ENCODE results near the gene GNAI3.

The GNAI3 gene

DNA sequence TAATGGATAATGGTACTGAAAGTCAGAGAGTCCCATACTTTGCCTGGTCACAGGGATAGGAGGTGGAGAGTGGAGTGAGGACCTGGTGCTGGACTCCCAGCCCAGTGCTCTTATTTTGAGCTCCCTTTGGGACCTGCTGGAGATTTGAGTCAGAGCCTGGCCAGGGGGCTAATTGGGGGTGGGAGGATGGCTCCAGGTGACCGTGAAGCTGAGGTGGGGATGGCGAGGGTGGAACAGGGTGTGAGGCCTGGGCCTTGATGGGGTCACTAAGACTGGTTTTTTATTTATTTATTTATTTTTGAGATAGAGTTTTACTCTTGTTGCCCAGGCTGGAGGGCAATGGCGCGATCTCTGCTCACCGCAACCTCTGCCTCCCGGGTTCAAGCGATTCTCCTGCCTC lies 89.0 kb downstream of the GNAI3 start:
- no peaks in the 10 kb centered on the region for H3K27me3 ChIP-seq (ENCODE audit: control insufficient read depth in 1 of 2, insufficient read depth in 2 of 2, low read length in 2 of 2)
- no peak overlapping the region for H3K27ac ChIP-seq (ENCODE audit: low read depth, low read length)
- H3K4me1 ChIP-seq (ENCODE audit: insufficient read depth, low read length): peaks cover 11% of the 10 kb centered on the region
- no peaks in the 10 kb centered on the region for H3K36me3 ChIP-seq (ENCODE audit: insufficient read depth, low read length)
- H3K9me3 ChIP-seq (ENCODE audit: low read length): no peaks in the 10 kb centered on the region
- H3K4me3 ChIP-seq (ENCODE audit: low read depth in 1 of 2, low read length in 2 of 2): no peak overlapping the region
- no peak overlapping the region for H3K9ac ChIP-seq (ENCODE audit: low read length)

- H3K9me3 ChIP-seq (ENCODE audit: low read length): no peaks in the 10 kb centered on the region
- H3K4me1 ChIP-seq (ENCODE audit: insufficient read depth, low read length): peaks cover 19% of the 10 kb centered on the region
- H3K9ac ChIP-seq (ENCODE audit: low read length): no peak overlapping the region
- no peak overlapping the region for H3K4me3 ChIP-seq (ENCODE audit: low read depth in 1 of 2, low read length in 2 of 2)
- no peaks in the 10 kb centered on the region for H3K36me3 ChIP-seq (ENCODE audit: insufficient read depth, low read length)
- H3K27ac ChIP-seq (ENCODE audit: low read depth, low read length): no peak overlapping the region
- H3K27me3 ChIP-seq (ENCODE audit: control insufficient read depth in 1 of 2, insufficient read depth in 2 of 2, low read length in 2 of 2): no peaks in the 10 kb centered on the region
These were observed 90.8 kb downstream of the GNAI3 start for GRCh38 chr1:109639063-109639840.

DNA sequence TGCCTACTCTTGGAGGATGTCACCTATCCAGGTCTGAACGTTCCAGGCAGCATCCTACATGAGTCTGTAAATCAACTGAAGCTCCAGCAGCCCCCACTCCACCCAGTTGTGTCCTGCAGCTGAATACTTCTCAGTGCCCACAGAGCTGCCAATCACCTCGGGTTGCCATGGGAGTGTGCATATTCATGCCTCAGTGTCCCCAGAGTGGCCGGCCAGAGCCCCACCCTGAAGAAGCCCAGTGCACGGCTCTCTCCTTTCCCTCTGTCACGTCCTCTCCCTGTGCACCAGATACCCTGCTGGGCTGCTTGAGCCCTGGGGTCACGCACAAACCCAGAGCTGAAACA lies 91.4 kb downstream of the GNAI3 start:
- no peak overlapping the region for H3K9ac ChIP-seq (ENCODE audit: low read length)
- H3K27ac ChIP-seq (ENCODE audit: low read depth, low read length): no peak overlapping the region
- H3K27me3 ChIP-seq (ENCODE audit: control insufficient read depth in 1 of 2, insufficient read depth in 2 of 2, low read length in 2 of 2): no peaks in the 10 kb centered on the region

GRCh38 chr1:109640285-109640865 lies 92.0 kb downstream of the GNAI3 start:
- H3K36me3 ChIP-seq (ENCODE audit: insufficient read depth, low read length): no peaks in the 10 kb centered on the region
- H3K27me3 ChIP-seq (ENCODE audit: control insufficient read depth in 1 of 2, insufficient read depth in 2 of 2, low read length in 2 of 2): no peaks in the 10 kb centered on the region
- peaks cover 19% of the 10 kb centered on the region for H3K4me1 ChIP-seq (ENCODE audit: insufficient read depth, low read length)
- H3K9ac ChIP-seq (ENCODE audit: low read length): no peak overlapping the region
- H3K9me3 ChIP-seq (ENCODE audit: low read length): no peaks in the 10 kb centered on the region
- H3K4me3 ChIP-seq (ENCODE audit: low read depth in 1 of 2, low read length in 2 of 2): no peak overlapping the region
- H3K27ac ChIP-seq (ENCODE audit: low read depth, low read length): no peak overlapping the region

More for the DNA sequence above, 91.4 kb downstream of the GNAI3 start:
- H3K4me3 ChIP-seq (ENCODE audit: low read depth in 1 of 2, low read length in 2 of 2): no peak overlapping the region
- H3K36me3 ChIP-seq (ENCODE audit: insufficient read depth, low read length): no peaks in the 10 kb centered on the region
- H3K4me1 ChIP-seq (ENCODE audit: insufficient read depth, low read length): peaks cover 19% of the 10 kb centered on the region
- H3K9me3 ChIP-seq (ENCODE audit: low read length): no peaks in the 10 kb centered on the region

DNA sequence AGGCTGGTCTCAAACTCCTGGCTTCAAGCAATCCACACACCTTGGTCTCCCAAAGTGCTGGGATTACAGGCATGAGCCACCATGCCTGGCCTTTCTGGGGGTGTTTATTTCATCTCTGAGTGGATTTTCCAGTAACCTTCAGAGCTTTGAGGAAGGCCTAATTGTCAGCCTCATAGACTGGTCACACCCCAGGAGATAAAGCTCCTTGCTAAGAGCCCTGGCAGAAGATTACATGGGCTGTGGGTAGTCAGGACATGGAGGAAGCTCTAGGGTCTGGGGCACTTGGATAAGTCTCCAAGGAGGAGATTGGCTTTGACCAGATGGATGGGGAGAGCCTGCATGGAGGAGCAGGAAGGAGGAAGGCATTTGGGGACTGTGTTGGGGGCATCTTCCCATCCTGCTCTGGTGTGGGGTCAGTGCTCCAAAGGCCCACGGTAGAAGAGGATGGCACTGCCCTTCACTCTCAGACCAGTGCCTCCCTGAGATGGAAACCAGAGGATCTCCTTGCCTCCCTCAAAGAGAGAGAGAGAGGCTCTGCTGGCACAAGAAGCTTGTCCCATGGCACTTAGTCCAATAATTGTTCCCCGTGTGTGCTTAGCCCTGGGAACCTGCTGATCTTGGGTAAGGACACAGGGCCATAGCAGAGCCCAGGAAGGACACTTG lies 92.8 kb downstream of the GNAI3 start:
- peaks cover 13% of the 10 kb centered on the region for H3K4me1 ChIP-seq (ENCODE audit: insufficient read depth, low read length)
- no peaks in the 10 kb centered on the region for H3K27me3 ChIP-seq (ENCODE audit: control insufficient read depth in 1 of 2, insufficient read depth in 2 of 2, low read length in 2 of 2)
- no peak overlapping the region for H3K4me3 ChIP-seq (ENCODE audit: low read depth in 1 of 2, low read length in 2 of 2)
- no peak overlapping the region for H3K27ac ChIP-seq (ENCODE audit: low read depth, low read length)
- no peaks in the 10 kb centered on the region for H3K36me3 ChIP-seq (ENCODE audit: insufficient read depth, low read length)
- no peak overlapping the region for H3K9ac ChIP-seq (ENCODE audit: low read length)
- no peaks in the 10 kb centered on the region for H3K9me3 ChIP-seq (ENCODE audit: low read length)

- Histone ChIP-seq H3K36me3 (ENCODE audit: insufficient read depth, low read length) (no peaks in the 10 kb centered on the region), H3K4me3 (ENCODE audit: low read depth in 1 of 2, low read length in 2 of 2) (no peak overlapping the region), H3K4me1 (ENCODE audit: insufficient read depth, low read length) (peaks cover 7% of the 10 kb centered on the region), H3K27me3 (ENCODE audit: control insufficient read depth in 1 of 2, insufficient read depth in 2 of 2, low read length in 2 of 2) (no peaks in the 10 kb centered on the region), H3K27ac (ENCODE audit: low read depth, low read length) (no peak overlapping the region), H3K9ac (ENCODE audit: low read length) (no peak overlapping the region), H3K9me3 (ENCODE audit: low read length) (no peaks in the 10 kb centered on the region)
These were observed 93.4 kb downstream of the GNAI3 start for GRCh38 chr1:109641861-109642260.

DNA sequence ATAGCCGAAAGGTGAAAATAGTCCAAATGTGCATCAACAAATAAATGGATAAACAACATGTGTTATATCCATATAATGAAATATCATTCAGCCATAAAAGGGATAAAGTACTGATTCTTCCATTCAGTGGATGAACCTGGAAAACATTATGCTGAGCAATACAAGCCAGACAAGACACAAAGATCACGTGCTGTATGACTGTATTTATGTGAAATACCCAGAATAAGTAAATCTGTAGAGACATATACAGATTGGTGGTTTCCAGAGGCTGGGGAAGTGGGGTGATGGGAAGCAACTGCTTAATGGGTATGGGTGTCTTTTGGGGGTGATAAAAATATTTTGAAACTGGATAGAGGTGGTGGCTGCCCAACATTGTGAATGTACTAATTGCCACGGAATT lies 94.2 kb downstream of the GNAI3 start:
- no peak overlapping the region for H3K4me3 ChIP-seq (ENCODE audit: low read depth in 1 of 2, low read length in 2 of 2)
- H3K27ac ChIP-seq (ENCODE audit: low read depth, low read length): no peak overlapping the region
- no peaks in the 10 kb centered on the region for H3K36me3 ChIP-seq (ENCODE audit: insufficient read depth, low read length)
- no peaks in the 10 kb centered on the region for H3K9me3 ChIP-seq (ENCODE audit: low read length)
- H3K4me1 ChIP-seq (ENCODE audit: insufficient read depth, low read length): peaks cover 7% of the 10 kb centered on the region
- H3K9ac ChIP-seq (ENCODE audit: low read length): no peak overlapping the region
- no peaks in the 10 kb centered on the region for H3K27me3 ChIP-seq (ENCODE audit: control insufficient read depth in 1 of 2, insufficient read depth in 2 of 2, low read length in 2 of 2)

DNA sequence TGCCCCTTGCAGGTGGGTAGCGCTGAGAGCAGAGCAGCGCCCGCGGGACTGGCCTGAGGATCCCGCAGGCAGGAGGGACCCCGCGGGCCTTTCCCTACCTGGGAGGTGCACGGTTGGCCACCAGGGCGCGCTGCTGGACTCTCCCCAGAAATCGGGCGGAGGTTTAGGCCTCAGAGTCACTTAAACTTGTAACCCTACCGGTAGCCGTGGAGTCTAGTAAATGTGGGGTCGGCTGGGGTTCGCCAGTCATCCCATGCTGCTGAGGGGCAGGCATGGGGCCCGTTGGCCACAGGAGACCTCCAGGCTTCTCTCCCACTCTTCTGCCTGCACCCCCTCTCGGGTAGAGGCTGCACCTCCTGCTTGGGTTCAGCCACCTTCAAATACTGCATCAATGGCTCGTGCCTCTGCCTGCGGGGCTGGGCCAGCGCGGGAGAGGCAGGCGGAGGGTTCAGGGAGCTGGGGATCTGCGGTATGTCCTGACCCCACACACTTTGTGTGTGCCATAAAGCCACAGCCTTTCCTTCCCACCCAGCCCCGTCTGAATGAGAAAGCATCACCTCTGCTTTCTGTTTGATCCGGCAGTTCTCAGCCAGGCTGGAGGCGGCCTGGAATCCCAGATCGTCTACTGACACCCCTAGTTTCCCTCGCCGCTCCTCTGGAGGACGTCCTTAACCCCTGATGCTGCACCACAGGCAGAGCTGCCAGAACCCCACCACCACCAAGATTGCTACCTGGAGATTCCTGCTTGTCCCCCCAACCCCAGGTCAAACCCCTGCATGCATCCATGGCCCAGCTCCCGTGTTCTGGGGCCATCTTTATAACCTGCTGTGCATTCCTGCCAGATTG lies 95.2 kb downstream of the GNAI3 start:
- H3K27me3 ChIP-seq (ENCODE audit: control insufficient read depth in 1 of 2, insufficient read depth in 2 of 2, low read length in 2 of 2): no peaks in the 10 kb centered on the region
- H3K4me1 ChIP-seq (ENCODE audit: insufficient read depth, low read length): peaks cover 7% of the 10 kb centered on the region
- H3K9ac ChIP-seq (ENCODE audit: low read length): peak overlapping the region; percentile 33
- H3K27ac ChIP-seq (ENCODE audit: low read depth, low read length): no peak overlapping the region
- H3K4me3 ChIP-seq (ENCODE audit: low read depth in 1 of 2, low read length in 2 of 2): peak overlapping the region in 1 of 2 donors; percentile 30
- no peaks in the 10 kb centered on the region for H3K9me3 ChIP-seq (ENCODE audit: low read length)
- H3K36me3 ChIP-seq (ENCODE audit: insufficient read depth, low read length): no peaks in the 10 kb centered on the region

- Histone ChIP-seq H3K9ac (ENCODE audit: low read length) (no peak overlapping the region), H3K36me3 (ENCODE audit: insufficient read depth, low read length) (no peaks in the 10 kb centered on the region), H3K27me3 (ENCODE audit: control insufficient read depth in 1 of 2, insufficient read depth in 2 of 2, low read length in 2 of 2) (no peaks in the 10 kb centered on the region), H3K4me3 (ENCODE audit: low read depth in 1 of 2, low read length in 2 of 2) (no peak overlapping the region), H3K4me1 (ENCODE audit: insufficient read depth, low read length) (peaks cover 7% of the 10 kb centered on the region), H3K27ac (ENCODE audit: low read depth, low read length) (no peak overlapping the region), H3K9me3 (ENCODE audit: low read length) (no peaks in the 10 kb centered on the region)
These were observed 96.3 kb downstream of the GNAI3 start for GRCh38 chr1:109644670-109645069.

- Histone ChIP-seq H3K9ac (ENCODE audit: low read length) (no peak overlapping the region), H3K4me3 (ENCODE audit: low read depth in 1 of 2, low read length in 2 of 2) (no peak overlapping the region)
These were observed 101.1 kb downstream of the GNAI3 start for GRCh38 chr1:109649491-109649914.

GRCh38 chr1:109650609-109651008 lies 102.2 kb downstream of the GNAI3 start:
- peaks cover 11% of the 10 kb centered on the region for H3K4me1 ChIP-seq (ENCODE audit: insufficient read depth, low read length)
- no peak overlapping the region for H3K27ac ChIP-seq (ENCODE audit: low read depth, low read length)
- H3K4me3 ChIP-seq (ENCODE audit: low read depth in 1 of 2, low read length in 2 of 2): no peak overlapping the region
- H3K9ac ChIP-seq (ENCODE audit: low read length): no peak overlapping the region
- no peaks in the 10 kb centered on the region for H3K27me3 ChIP-seq (ENCODE audit: control insufficient read depth in 1 of 2, insufficient read depth in 2 of 2, low read length in 2 of 2)
- H3K9me3 ChIP-seq (ENCODE audit: low read length): no peaks in the 10 kb centered on the region
- H3K36me3 ChIP-seq (ENCODE audit: insufficient read depth, low read length): no peaks in the 10 kb centered on the region

More at GRCh38 chr1:109649491-109649914, 101.1 kb downstream of the GNAI3 start:
- H3K9me3 ChIP-seq (ENCODE audit: low read length): no peaks in the 10 kb centered on the region
- H3K36me3 ChIP-seq (ENCODE audit: insufficient read depth, low read length): no peaks in the 10 kb centered on the region
- no peaks in the 10 kb centered on the region for H3K27me3 ChIP-seq (ENCODE audit: control insufficient read depth in 1 of 2, insufficient read depth in 2 of 2, low read length in 2 of 2)
- H3K4me1 ChIP-seq (ENCODE audit: insufficient read depth, low read length): peaks cover under 1% of the 10 kb centered on the region
- H3K27ac ChIP-seq (ENCODE audit: low read depth, low read length): no peak overlapping the region
